NT2/D1 (cell line): Measurements from ENCODE around the gene BFSP1.

Experiments used
- DNase-seq: peaks from one replicate; pipeline ENCODE4 v3.0.0-alpha.2; 2011; ENCODE audit warnings: low read depth, low spot score
- H3K27me3 ChIP-seq: 2 replicates; pipeline ENCODE4 v1.6.0; 2011; ENCODE audit warnings: mild to moderate bottlenecking; ENCODE audit not compliant: insufficient read length, insufficient read depth
- H3K36me3 ChIP-seq: 2 replicates; pipeline ENCODE4 v1.6.1; 2011; ENCODE audit warnings: mild to moderate bottlenecking, low read length, mixed read lengths; ENCODE audit not compliant: insufficient read depth, insufficient read length
- H3K4me1 ChIP-seq: 2 replicates; pipeline ENCODE4 v1.5.1; 2011; ENCODE audit not compliant: insufficient read depth, insufficient read length
- H3K4me3 ChIP-seq: 2 replicates; pipeline ENCODE4 v1.5.1; 2011; ENCODE audit warnings: low read depth; ENCODE audit not compliant: insufficient read length
- H3K9ac ChIP-seq: 2 replicates; pipeline ENCODE4 v1.6.0; 2011; ENCODE audit warnings: low read depth; ENCODE audit not compliant: insufficient read length
- H3K9me3 ChIP-seq: 2 replicates; pipeline ENCODE4 v1.5.1; 2011; ENCODE audit warnings: mild to moderate bottlenecking, low read length; ENCODE audit not compliant: insufficient read depth
- SUZ12 ChIP-seq: IDR thresholded peaks from 2 replicates; pipeline ENCODE4 v1.6.1; 2011; ENCODE audit not compliant: insufficient read length, insufficient read depth; ENCODE audit errors: extremely low read depth
- YY1 ChIP-seq: IDR thresholded peaks from 2 replicates; pipeline ENCODE4 v1.6.1; 2011; ENCODE audit not compliant: insufficient read length, insufficient read depth
- ZNF274 ChIP-seq: IDR thresholded peaks from 2 replicates; pipeline ENCODE4 v1.6.1; 2011; ENCODE audit warnings: mild to moderate bottlenecking, low read depth, low read length

Gene BFSP1

DNA sequence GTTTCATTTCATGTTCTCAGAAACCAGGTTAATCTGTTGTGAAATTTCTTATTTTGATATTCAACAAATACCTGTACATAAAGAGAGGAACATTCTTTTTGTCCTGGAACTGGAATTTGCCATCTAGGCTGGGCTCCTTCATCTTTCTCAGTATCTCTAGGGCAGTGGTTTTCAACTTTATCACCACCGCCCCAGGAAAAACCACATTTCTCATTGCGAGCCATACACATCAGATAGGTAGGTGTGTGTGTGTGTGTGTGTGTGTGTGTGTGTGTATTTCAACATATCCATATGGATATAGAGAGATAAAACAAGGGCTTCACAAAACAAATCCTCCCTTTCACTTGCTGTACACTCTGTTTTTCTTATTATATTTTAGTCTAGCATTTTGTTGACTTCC lies 24.1 kb downstream of the BFSP1 start:
- Histone ChIP-seq H3K4me3 (no peak overlapping the region), H3K27me3 (no peaks in the 10 kb centered on the region), H3K9me3 (no peaks in the 10 kb centered on the region), H3K4me1 (no peaks in the 10 kb centered on the region), H3K36me3 (no peaks in the 10 kb centered on the region), H3K9ac (no peak overlapping the region)
- no peak for DNase-seq
- TF ChIP-seq ZNF274 (no peak), YY1 (no peak)

DNA sequence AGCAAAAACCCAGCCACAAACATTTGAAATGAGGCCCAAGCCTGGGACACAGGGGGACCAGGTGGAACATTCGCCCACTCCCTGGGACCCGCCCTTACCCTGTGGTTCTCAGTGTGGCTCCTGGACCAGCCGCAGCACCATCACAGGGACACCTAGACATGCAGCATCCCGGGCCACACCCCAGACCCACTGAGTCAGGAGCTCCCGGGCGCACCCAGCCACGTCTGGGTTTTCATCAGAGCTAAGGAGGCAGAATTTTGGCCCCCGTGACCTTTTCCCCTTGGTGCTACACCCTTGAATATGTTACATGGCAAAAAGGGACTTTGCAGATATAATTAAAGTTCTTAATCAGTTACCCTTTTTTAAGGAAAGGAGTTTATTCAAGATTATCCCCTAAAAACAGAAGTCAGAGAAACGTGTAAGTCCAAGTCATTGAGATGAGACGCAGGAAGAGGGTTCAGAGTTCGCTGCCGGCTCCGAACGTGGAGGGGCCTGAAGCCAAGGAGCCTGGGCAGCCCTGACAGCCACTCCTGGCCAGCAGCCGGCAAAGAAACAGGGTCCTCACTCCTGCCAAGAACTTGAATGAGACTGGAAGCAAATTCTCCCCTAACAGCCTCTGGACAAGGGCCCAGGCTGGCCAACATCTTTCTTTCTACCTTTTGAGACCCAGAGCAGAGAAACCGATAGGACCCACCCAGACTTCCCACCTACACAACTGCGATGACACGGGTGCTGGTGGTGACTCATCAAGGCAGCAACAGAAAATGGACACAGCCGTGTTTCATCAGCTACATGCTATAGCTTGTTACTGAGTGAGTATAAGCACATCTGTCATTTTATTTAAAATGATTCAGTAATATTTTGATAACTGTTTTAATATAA lies 25.3 kb downstream of the BFSP1 start:
- Histone ChIP-seq H3K4me1 (no peaks in the 10 kb centered on the region), H3K27me3 (no peaks in the 10 kb centered on the region), H3K9ac (no peak overlapping the region), H3K4me3 (no peak overlapping the region), H3K36me3 (no peaks in the 10 kb centered on the region), H3K9me3 (no peaks in the 10 kb centered on the region)
- no peak for DNase-seq
- TF ChIP-seq SUZ12 (no peak), YY1 (no peak), ZNF274 (no peak)

DNA sequence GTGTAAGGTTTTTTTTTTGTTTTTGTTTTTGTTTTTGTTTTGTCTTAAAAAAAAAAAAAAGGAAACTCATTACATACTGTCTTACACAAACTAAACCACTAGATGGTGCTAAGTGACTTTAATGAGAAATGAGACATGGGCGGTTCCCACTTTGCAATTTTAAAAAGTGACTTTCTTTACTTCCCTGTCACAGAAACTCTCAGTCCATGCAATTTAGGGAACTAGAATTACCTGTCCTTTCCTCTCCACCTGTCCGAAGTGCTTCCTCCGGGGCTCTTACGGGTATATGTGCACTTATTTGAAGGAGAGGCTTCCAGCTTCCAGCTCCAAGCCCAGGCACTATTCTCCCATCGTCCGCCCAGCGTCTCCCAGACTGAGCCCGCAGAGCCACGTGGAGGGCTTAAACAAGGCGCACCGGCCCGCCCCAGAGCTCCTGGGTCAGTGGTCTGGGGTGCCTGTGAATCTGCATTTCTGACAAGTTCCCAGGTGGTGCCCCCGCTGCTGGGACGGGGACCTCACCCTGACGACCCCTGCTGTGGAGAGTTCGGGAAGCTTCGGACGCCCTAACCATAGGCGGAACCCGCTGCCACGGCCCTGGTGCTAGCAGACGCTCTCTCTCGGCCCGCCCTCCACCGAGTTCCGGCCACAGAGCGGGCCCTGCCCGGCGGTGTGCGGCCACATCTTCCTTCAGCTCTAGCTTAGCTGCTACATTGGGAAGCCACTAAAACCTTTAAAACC lies 26.1 kb downstream of the BFSP1 start:
- no peak overlapping the region for H3K4me3 ChIP-seq
- no peak overlapping the region for H3K9ac ChIP-seq
- no peaks in the 10 kb centered on the region for H3K36me3 ChIP-seq
- no peaks in the 10 kb centered on the region for H3K27me3 ChIP-seq
- no peak for DNase-seq
- TF ChIP-seq SUZ12 (no peak), ZNF274 (no peak)
- H3K4me1 ChIP-seq: no peaks in the 10 kb centered on the region
- H3K9me3 ChIP-seq: no peaks in the 10 kb centered on the region

DNA sequence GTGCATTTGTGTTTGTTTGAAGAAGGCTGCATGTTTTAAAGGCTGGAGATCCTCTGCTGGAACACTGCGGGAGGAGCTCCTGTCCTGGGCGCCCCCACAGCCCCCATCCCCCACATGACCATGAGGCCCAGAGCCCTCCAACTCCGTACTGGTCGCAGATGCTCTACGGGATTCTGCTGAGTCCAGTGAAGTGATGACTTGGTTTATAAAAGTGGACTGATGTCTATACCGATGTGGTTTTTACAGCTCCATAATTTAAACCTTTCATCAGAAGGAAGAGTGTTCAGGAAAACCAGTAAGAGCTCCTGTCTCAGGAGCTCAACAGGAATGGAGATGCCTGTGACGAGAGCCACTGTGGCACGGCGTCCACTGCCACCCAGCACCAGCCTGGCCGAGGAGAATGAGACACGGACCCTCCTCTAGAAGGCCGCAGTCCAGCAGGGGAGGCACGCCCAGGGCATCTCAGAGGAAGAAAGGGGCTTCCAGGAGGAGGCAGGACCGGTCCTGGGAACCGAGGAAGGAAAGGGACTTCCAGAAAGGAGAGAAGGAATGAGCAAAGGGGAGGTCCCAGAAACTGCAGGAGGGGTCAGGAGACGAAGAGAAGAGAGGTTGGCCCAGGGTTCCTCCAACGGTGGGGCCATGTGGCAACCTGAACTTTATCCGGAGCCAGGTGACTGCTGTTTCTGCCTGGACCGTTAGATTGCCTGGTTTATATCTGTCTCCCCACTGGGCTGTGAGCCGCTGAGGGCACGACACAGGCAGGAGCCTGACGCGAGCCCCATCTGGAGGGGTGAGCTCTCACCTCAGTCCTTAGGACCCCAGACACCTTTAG lies 26.9 kb downstream of the BFSP1 start:
- Histone ChIP-seq H3K9ac (peak overlapping the region; percentile 32), H3K27me3 (no peaks in the 10 kb centered on the region), H3K9me3 (no peaks in the 10 kb centered on the region), H3K4me3 (no peak overlapping the region), H3K4me1 (no peaks in the 10 kb centered on the region), H3K36me3 (no peaks in the 10 kb centered on the region)
- TF ChIP-seq ZNF274 (no peak), SUZ12 (no peak), YY1 (no peak)
- DNase-seq: no peak

DNA sequence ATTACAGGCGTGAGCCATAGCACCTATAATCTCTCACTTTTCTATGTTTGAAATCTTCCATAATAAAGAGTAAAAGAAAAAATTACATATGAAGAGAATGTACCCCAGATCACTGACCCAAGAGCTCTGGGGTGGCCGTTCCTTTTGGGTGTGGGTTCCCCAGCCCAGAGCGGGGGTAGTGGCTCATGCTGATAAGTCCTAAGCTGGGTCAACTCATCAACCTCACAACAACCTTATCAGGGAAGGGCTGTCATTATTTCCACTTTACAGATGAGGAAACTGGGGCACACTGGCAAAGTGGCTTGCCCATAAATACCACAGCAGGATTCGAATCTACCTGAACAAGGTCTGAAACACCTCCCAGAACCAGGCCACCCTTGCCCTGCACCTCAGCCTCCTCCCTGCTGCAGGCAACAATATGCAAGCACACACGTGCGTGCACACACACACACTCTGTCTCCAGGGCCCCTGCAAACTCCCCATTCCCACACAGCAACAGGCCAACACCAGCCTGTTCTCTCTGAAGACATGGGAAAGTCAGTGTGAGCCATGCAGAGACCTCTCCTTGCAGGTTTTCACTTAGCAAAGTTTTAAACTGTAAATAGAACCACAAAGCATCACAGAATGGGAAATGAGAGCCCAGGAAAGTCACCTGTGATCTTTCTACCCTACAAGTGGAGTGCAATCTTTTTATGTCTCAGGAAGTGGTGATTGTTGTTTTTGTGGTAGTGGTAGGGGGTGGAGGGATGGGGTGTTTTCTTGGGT lies 27.7 kb downstream of the BFSP1 start:
- Histone ChIP-seq H3K9ac (no peak overlapping the region), H3K4me1 (no peaks in the 10 kb centered on the region), H3K4me3 (no peak overlapping the region), H3K27me3 (no peaks in the 10 kb centered on the region), H3K9me3 (no peaks in the 10 kb centered on the region), H3K36me3 (no peaks in the 10 kb centered on the region)
- no peak for DNase-seq
- TF ChIP-seq ZNF274 (no peak), YY1 (no peak), SUZ12 (no peak)

DNA sequence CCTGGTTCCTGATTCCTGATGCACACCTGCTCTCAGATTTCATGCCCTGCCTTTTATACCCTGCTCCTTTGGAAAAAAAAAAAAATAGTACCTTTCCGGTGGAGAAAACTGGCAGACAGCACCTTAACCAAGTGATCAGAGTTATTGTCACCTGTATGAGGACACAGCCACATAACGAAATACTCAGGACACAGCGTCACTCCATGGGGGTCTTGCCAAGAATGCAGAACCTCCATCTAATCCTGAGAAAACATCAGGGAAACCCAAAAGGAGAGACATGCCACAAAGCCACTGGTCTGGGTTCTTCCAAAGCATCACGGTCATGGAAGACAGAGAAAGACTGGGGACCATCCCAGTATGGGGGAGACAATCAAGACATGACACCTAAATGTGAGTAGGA lies 29.1 kb downstream of the BFSP1 start:
- no peak for DNase-seq
- TF ChIP-seq SUZ12: no peak
- no peak for TF ChIP-seq ZNF274
- TF ChIP-seq YY1: no peak
- Histone ChIP-seq H3K36me3 (no peaks in the 10 kb centered on the region), H3K27me3 (no peaks in the 10 kb centered on the region), H3K9ac (no peak overlapping the region), H3K4me1 (no peaks in the 10 kb centered on the region), H3K9me3 (no peaks in the 10 kb centered on the region), H3K4me3 (no peak overlapping the region)

DNA sequence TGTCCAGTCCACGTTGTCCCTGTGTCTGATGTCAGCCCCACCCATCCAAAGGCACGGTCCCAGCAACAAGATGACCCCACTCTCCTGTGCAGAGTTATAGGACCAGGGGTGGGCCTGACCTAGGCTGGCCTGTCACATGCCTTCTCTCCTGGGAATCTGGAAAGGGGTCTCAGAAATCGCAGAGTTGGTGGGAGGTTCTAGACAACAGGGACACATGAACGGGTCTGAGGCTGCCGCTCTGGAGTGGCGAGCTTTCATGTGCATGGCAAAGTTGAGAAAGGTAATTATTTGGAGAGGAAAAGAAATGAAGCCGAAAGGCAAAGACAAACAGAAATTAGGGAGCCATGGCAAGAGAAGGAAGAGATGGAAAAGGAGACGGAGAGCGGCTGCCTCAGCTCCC lies 29.5 kb downstream of the BFSP1 start:
- H3K36me3 ChIP-seq: no peaks in the 10 kb centered on the region
- H3K4me1 ChIP-seq: no peaks in the 10 kb centered on the region
- H3K9ac ChIP-seq: no peak overlapping the region
- H3K4me3 ChIP-seq: no peak overlapping the region
- H3K27me3 ChIP-seq: no peaks in the 10 kb centered on the region
- H3K9me3 ChIP-seq: no peaks in the 10 kb centered on the region
- no peak for DNase-seq
- TF ChIP-seq YY1 (no peak), ZNF274 (no peak), SUZ12 (no peak)
